ENCODE measurements around the gene TSPAN9. TPM values are rescaled to one million over a fixed set of nuclear protein-coding genes. Genes with fewer than 3 reads are reported as not detected.

The TSPAN9 gene
- total and polyA plus RNA-seq, 2 of the 4 experiments (the other 2 are of a cell fraction), result 17.7 to 39.1 TPM

GRCh38 chr12:3313675-3314663, 236.8 kb downstream of the TSPAN9 start:
- peak overlapping the region; percentile 19; the same call in 1 of the 2 replicates for H3K14ac ChIP-seq (replicated peaks; ENCODE audit: low read depth, low read length)
- H3K18ac ChIP-seq (ENCODE audit: low read depth, low read length), result no peak overlapping the region; the same call in 1 of the 2 replicates
- peak; percentile 20 for DNase-seq
- peak overlapping the region; percentile 63 for H3K4ac ChIP-seq (ENCODE audit: low read depth, low read length)
- in situ Hi-C loops (cut with MboI; ENCODE audit: low sequenced_read_pairs), result loop anchor here (10.0 kb wide), 1 partner anchor 481 kb away; no protein-coding TSS in a partner anchor
- peaks cover 6% of the 10 kb centered on the region; the same call in 1 of the 2 replicates for H3K4me1 ChIP-seq (ENCODE audit: control insufficient read depth, insufficient read depth, low read length)
- no peak overlapping the region for H4K5ac ChIP-seq (ENCODE audit: low read depth, low read length)
- peak overlapping the region; percentile 66 for H2AK9ac ChIP-seq (replicated peaks; ENCODE audit: low read depth, low read length, poor library complexity)
- H3K79me1 ChIP-seq (ENCODE audit: low read depth in 1 of 2, low read length in 2 of 2), result no peaks in the 10 kb centered on the region
- H3K23ac ChIP-seq (ENCODE audit: low read depth, low read length), result no peak overlapping the region
- 62% methylated on average over 4 of the region's 13 CpGs; no CpG with 5 or more reads in 1 of the 2 experiments for WGBS, 2 experiments (ENCODE audit: extremely low coverage in 2 of 2, insufficient read length in 1 of 2)
- H3K27me3 ChIP-seq (ENCODE audit: control insufficient read depth, insufficient read depth, low read length), result peaks cover 37% of the 10 kb centered on the region
- H2AK5ac ChIP-seq (ENCODE audit: low read depth, low read length), result peak overlapping the region; percentile 70; the same call in 1 of the 2 replicates
- peak overlapping the region; percentile 31; the same call in 1 of the 2 replicates for H4K91ac ChIP-seq (ENCODE audit: insufficient read depth, low read depth, low read length)
- H2BK20ac ChIP-seq (ENCODE audit: low read depth, low read length), result peak overlapping the region; percentile 58; the same call in 1 of the 2 replicates
- H3K9me3 ChIP-seq (ENCODE audit: control insufficient read depth, insufficient read depth, low read length), result no peaks in the 10 kb centered on the region
- H3K9me1 ChIP-seq (ENCODE audit: insufficient read depth, low read length), result peaks cover 7% of the 10 kb centered on the region; the same call in 1 of the 2 replicates
- no peak overlapping the region for H3K27ac ChIP-seq (ENCODE audit: insufficient read depth, low read length)
- no peaks in the 10 kb centered on the region for H4K20me1 ChIP-seq (ENCODE audit: insufficient read depth, low read length)
- no peak overlapping the region; the same call in 2 of the 3 replicates for H2BK15ac ChIP-seq (ENCODE audit: low read depth, low read length)
- no peak overlapping the region for H3K4me2 ChIP-seq (ENCODE audit: low read depth, low read length)
- CTCF ChIA-PET, result interaction anchor here (0.6 to 2.1 kb wide), 2 partner anchors 13 to 128 kb away, joined by 3 to 25 read pairs; no protein-coding TSS in a partner anchor
- H2AFZ ChIP-seq (replicated peaks; ENCODE audit: low read length, poor library complexity), result peak overlapping the region; percentile 60
- H3K36me3 ChIP-seq (ENCODE audit: control insufficient read depth, insufficient read depth, low read length), result no peaks in the 10 kb centered on the region
- no peak overlapping the region for H3K4me3 ChIP-seq (ENCODE audit: insufficient read depth, low read depth, low read length)
- H3K9ac ChIP-seq (ENCODE audit: low read depth, low read length), result no peak overlapping the region
- TF ChIP-seq RAD21 (IDR thresholded peaks at IDR 0.05; ENCODE audit: low read length), result peak; percentile 4; the same call in 1 of the 2 replicates
- TF ChIP-seq SMC3 (IDR thresholded peaks at IDR 0.05; ENCODE audit: low read depth, low read length), result peak; percentile 11; the same call in 1 of the 2 replicates
- no peak for TF ChIP-seq CHD1 (IDR thresholded peaks at IDR 0.05; ENCODE audit: low read depth, low read length)
- TF ChIP-seq RFX5 (IDR thresholded peaks at IDR 0.05; ENCODE audit: low read depth, low read length), result no peak
- 0 out of 2 replicates have a peak, but pooled peaks have one; percentile 20 for TF ChIP-seq CTCF (conservative IDR thresholded peaks at IDR 0.05; ENCODE audit: low read depth, low read length)
- intact Hi-C loops (cut with micrococcal nuclease), result no loop called here
- POLR2A ChIA-PET (ENCODE audit: unreplicated experiment), result no interaction called here
- dilution Hi-C loops (cut with HindIII; ENCODE audit: low sequenced_read_pairs, unreplicated experiment), result no loop called here
- H2BK5ac ChIP-seq (ENCODE audit: low read depth, low read length, poor library complexity, severe bottlenecking), result peak overlapping the region; percentile 25
- H4K8ac ChIP-seq (ENCODE audit: low read depth in 2 of 2, low read length in 2 of 2), result peak overlapping the region in 1 of 2 experiments; percentile 50; a peak in 2 of 4 replicates
- H3K56ac ChIP-seq (ENCODE audit: extremely low read depth, insufficient read depth, low read length), result no peak overlapping the region
- peak; percentile 55; the same call in 1 of the 2 replicates for ATAC-seq (ENCODE audit: low read depth)
- peak overlapping the region; percentile 49; the same call in 1 of the 2 replicates for H2BK120ac ChIP-seq (ENCODE audit: low read depth, low read length)
- BruUV-seq (replicated peaks), result no TSS peak
